Stimulated activated CD4-positive, alpha-beta T cell treated with anti-CD3 and anti-CD28 coated beads, Interleukin-2, amount 100 ng/mL, for 24 hours (primary cell): ENCODE results near the gene NOL11.
"Not testable (repeated sequence)": the region's sequence is repeated elsewhere in the genome, so short reads cannot be mapped to it uniquely, and the experiment has no call there.

Source experiments
- DNase-seq, 2 donors: peaks; one replicate each; pipeline ENCODE4 v3.0.0-alpha.2; 2020

NOL11 gene

DNA sequence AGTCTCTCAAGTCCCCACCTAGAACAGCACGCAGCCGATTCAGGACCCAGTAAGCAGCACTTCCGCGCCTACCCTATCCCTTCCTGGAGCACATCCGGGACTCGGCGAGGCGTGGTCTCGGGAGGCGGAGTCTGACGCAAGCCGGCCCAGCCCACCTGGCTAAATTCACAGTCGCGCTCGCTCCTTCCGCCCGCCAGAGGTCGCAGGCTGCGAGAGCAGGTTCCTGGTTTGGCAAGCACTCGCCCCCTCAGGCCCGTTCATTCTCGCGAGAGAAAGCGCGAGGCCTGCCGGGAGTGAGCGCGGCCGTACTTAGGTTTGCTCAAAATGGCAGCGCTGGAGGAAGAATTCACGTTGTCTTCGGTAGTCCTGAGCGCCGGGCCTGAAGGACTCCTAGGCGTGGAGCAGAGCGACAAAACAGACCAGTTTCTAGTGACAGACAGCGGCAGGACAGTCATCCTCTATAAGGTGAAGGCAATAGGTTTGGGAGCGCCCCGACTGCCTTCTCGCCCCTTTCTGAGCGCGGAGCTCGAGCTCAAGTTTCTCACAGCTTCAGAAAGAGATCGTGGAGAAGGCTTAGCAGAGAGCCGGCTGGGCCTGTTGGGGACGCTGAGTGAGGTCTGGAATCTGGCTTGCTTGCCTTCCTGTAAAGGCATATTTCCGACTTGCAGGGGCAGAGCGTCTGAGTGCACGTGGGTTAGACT lies at the start of gene NOL11:
Gene NOL11 (plus strand): TSS at position 313 of the 701 bp plus-strand sequence. CDS start 12 bp downstream, at position 325.
- DNase-seq: peak; percentile 99

DNA sequence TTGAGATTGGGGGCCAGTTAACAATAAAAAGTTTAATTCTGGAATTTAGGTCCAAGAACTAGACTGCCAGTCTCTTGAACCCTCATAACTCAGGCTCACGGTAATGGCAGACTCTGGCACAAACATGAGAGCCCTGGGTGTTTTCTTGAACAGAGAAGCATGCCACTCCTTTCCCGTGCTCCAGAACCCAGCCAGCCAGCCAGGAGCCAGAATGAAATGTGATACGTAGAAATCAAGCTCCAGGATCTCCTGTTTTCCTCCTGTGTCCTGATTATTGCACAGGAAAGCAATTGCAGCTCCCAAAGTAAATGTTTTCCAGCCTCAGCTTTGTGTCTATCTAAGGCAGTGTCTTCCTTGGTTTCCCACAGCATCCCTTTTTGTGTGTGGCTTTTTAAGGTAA lies 46.2 kb upstream of the NOL11 start:
- no peak for DNase-seq

GRCh38 chr17:67672592-67673335 lies 45.0 kb upstream of the NOL11 start:
- DNase-seq: no peak

DNA sequence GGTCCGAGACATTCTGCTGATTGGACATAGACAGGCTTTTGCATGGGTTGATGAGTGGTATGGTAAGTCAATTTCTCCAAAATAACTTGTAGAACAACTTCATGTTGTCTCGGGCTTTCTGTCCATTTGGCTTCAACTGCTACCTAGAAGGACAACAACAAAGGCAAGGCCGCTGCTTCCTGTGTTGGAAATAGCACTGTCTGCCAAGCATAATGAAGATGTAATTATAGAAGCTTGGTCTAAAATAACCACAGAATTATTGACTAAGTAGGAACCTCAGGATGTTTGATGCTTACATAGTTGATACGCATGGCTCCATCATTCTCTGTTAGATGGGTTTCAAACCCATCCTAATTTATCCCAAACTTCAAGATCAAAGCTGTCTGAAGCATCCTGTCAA lies 42.3 kb upstream of the NOL11 start:
- no peak for DNase-seq

GRCh38 chr17:67676305-67676704 lies 41.4 kb upstream of the NOL11 start:
- DNase-seq: no peak

- no peak for DNase-seq
Measured at GRCh38 chr17:67678414-67678813, 39.3 kb upstream of the NOL11 start.

DNA sequence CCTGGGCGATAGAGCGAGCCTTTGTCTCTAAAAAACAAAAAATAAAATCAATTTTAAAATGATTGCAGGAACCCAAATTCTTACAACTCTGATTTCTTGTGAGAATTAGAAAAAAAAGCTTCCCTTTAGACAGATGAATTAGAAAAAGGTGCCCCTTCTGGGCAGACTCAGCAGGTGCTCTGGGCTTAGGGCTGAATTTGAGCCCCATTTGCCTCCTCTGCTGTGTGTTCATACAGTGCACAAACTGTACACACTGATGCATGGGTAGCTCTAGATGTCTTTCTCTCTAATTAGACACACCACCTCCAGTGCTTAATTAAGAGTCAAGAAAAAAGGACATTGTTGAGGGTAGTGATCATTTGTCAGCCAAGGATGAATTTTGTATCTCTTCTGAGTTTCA lies 38.5 kb upstream of the NOL11 start:
- no peak for DNase-seq

DNA sequence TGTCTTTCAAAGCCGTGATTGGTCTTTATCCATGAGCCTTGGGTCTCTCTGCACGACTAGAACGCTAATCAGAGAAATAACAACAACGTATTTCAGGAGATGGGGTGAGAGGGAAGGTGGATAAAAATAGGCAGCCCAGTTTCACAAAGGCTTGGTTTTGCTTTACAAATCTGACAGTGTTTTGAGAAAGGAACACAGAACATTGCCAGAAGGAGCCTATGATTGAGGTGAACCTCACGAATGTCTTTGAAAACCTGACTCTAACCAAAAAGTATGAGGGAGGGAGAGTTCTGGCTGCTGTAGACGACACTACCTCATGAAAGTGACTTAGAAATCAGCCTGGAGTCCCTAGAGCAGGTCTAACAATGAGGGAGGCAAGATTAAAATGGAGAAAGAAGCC lies 38.0 kb upstream of the NOL11 start:
- no peak for DNase-seq

DNA sequence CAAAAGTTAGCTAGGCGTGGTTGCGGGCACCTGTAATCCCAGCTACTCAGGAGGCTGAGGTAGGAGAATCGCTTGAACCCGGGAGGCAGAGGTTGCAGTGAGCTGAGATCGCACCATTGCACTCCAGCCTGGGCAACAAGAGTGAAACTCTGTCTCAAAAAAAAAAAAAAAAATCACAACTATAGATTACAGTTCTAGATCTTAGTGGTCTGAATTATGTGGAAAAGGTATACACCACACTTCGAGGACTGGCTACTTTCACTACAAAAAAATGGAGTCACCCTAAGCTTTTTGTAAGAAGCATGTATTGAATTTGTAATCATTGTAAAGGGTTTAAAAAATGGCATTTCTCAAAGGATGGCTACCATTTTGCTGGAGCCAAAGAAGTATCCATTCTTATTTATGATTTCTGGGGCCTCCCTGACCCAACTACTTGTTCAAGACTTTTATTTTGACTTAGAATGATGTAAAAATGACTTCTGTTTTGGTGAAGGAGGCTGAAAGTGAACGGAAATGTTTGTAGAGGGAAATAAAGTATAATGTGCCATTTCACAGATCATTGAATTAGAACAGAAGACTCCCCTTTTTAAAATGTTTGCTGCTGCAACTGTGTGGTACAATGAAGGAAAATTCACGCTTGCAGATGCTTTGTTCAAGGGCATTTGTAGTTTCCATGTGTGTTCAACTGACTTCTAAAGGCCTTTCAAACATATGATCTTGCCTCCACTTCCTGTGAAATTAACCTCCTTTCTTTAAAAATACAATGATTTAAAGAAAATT lies 37.1 kb upstream of the NOL11 start:
- DNase-seq: no peak

GRCh38 chr17:67682196-67682595 lies 35.5 kb upstream of the NOL11 start:
- no peak for DNase-seq

DNA sequence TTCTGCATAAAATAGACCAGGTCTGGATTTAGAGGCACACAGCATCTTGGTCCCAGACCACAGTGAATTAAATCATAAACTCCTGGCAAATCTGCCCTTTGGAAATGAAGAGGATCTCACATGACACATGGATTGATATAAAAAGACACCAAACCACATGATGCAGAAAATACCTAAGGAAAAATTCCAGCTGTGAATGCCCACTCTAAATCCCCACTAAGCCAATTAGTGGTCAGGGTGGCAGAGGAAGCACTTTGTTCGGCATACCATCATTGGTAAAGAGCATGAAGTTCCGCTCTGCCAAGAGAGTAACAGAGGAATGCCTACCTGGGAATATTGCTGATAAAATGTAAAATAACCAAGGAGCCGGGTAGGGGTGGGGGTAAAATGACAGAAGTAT lies 32.4 kb upstream of the NOL11 start:
- DNase-seq: no peak

GRCh38 chr17:67686241-67686640 lies 31.5 kb upstream of the NOL11 start:
- DNase-seq: no peak

DNA sequence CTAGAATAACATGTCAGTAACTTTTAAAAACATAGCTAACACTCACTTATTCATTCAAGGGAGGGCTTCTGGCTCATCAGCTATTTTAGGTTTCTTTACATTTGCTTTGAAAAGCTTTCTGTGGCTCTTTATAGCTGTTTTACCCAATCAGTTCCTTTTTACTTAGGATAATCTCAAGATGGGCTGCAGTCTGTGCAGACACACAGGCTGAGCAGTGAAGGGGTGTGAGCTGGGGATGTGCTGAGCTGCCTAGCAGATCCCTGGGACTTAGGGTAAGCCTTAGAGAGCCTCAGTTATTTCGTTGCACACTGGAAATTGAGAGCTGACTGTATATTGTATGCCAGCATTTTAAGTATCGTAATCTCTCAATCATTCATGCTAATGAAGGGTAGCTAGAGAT lies 30.2 kb upstream of the NOL11 start:
- DNase-seq: no peak

- DNase-seq: peak; percentile 20 to 54
Measured at GRCh38 chr17:67689534-67690177, 28.1 kb upstream of the NOL11 start.

- no peak for DNase-seq
Measured at GRCh38 chr17:67693811-67694210, 23.9 kb upstream of the NOL11 start.

DNA sequence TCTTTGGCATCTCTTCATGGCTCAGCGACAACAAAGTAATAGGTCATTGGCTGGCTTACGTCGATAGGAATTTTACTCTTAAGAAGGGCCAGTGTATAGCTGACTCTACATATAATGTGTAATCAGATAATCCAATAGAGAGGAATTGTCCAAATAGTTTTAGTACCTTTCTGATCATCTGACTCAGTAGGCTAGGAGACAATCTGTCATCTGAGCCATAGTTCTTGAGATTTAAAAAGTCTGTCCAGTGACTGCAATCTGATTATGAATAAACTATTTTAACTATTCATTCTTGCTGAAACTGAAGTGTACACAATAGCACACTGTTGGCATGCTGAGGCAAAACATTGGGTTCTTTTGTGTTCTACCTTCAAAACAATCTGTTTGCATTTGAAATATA lies 21.4 kb upstream of the NOL11 start:
- no peak for DNase-seq

- DNase-seq: no peak
Measured at GRCh38 chr17:67696853-67697498, 20.8 kb upstream of the NOL11 start.

GRCh38 chr17:67700037-67700724 lies 17.6 kb upstream of the NOL11 start:
- DNase-seq: no peak

DNA sequence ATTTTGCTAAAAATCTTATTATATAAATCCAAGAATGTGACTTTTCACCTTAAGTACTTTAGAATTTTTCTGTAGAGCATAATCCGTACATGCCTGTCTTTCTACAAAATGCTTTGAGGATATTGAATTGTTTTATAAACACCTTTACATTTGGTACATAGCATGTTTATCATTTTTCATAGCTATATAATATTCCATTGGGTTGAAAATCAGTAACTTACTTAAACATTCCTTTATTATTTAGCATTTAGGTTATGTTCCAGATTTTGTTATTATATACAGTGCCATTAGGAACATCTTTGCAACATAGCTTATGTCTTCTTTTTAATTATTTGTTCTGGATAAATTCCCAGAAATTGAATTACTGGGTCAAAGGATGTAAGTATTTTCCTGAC lies 17.0 kb upstream of the NOL11 start:
- no peak for DNase-seq

DNA sequence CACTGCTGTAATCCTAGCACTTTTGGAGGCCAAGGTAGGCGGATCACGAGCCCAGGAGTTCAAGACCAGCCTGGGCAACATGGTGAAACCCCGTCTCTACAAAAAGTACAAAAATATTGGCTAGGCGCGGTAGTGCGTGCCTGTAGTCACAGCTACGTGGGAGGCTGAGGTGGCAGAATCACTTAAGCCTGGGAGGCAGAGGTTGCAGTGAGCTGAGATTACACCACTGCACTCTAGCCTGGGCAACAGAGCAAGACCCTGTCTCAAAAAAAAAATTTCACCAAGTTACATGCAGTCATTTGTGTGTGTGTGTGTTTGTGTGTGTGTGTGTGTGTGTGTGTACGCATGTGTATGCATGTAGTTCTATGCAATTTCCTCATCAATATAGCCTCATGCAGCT lies 14.9 kb upstream of the NOL11 start:
- not testable (repeated sequence) for DNase-seq

- DNase-seq: no peak
Measured at GRCh38 chr17:67707442-67707841, 10.3 kb upstream of the NOL11 start.

GRCh38 chr17:67708378-67708777 lies 9.4 kb upstream of the NOL11 start:
- DNase-seq: no peak
